ENCODE measurements around the gene ATP2B2.

DNA sequence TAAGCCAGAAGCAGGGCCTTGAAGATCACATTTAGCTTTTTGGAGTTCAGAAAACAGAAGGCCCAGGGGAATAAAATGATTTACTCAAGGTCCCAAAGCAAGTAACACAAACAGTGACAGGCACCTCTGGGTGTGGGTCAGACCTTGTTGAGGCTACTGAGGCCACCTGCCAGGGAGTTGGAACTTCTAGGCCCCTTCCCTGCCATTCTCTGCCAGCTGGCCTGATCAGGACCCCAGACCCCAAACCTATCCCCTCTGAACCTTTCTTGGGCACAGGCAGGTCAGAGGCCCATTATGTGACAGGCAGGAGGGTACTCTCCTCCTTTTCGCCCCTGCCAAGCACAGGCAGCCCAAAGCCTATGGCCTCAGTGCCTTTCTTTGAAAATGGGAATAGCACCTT, 49.4 kb upstream of the ATP2B2 start:
- TF ChIP-seq, protein P1, sequence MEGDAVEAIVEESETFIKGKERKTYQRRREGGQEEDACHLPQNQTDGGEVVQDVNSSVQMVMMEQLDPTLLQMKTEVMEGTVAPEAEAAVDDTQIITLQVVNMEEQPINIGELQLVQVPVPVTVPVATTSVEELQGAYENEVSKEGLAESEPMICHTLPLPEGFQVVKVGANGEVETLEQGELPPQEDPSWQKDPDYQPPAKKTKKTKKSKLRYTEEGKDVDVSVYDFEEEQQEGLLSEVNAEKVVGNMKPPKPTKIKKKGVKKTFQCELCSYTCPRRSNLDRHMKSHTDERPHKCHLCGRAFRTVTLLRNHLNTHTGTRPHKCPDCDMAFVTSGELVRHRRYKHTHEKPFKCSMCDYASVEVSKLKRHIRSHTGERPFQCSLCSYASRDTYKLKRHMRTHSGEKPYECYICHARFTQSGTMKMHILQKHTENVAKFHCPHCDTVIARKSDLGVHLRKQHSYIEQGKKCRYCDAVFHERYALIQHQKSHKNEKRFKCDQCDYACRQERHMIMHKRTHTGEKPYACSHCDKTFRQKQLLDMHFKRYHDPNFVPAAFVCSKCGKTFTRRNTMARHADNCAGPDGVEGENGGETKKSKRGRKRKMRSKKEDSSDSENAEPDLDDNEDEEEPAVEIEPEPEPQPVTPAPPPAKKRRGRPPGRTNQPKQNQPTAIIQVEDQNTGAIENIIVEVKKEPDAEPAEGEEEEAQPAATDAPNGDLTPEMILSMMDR (conservative IDR thresholded peaks at IDR 0.05; ENCODE audit: low read length): no peak
- no peak for TF ChIP-seq EZH2phosphoT487 (IDR thresholded peaks at IDR 0.05; ENCODE audit: borderline replicate concordance)

All from Loucy (cell line).